Liver (tissue), 9 donors: ENCODE data around the gene ADAMTS15. TPM values are rescaled to one million over a fixed set of nuclear protein-coding genes. Genes with fewer than 3 reads are reported as not detected.

Source experiments
- DNase-seq: peaks from one replicate; pipeline ENCODE4 v3.0.0-alpha.2; 2017; ENCODE audit warnings: low spot score
- H3K27ac ChIP-seq, 2 donors: one replicate each; pipeline ENCODE4 v1.7.0; 2013; ENCODE audit warnings: inconsistent platforms in 2 of 2, low read length in 2 of 2, control low read depth in 1 of 2, low read depth in 1 of 2, mild to moderate bottlenecking in 1 of 2
- H3K27me3 ChIP-seq, 4 donors: one replicate each; pipeline versions ENCODE4 v1.6.1 to v1.7.0; 2013; ENCODE audit warnings: low read length in 3 of 4, inconsistent platforms in 1 of 4, mild to moderate bottlenecking in 1 of 4, moderate library complexity in 1 of 4; ENCODE audit not compliant: control insufficient read depth in 4 of 4, insufficient read depth in 4 of 4
- H3K36me3 ChIP-seq, 4 donors: one replicate each; pipeline versions ENCODE4 v1.6.1 to v1.7.0; 2013; ENCODE audit warnings: low read length in 3 of 4, mild to moderate bottlenecking in 3 of 4, low read depth in 1 of 4, moderate library complexity in 1 of 4; ENCODE audit not compliant: control insufficient read depth in 4 of 4, insufficient read depth in 3 of 4
- H3K4me1 ChIP-seq, 4 donors: one replicate each; pipeline versions ENCODE4 v1.6.1 to v1.7.0; 2013; ENCODE audit warnings: low read length in 3 of 4, mild to moderate bottlenecking in 3 of 4, moderate library complexity in 1 of 4; ENCODE audit not compliant: control insufficient read depth in 4 of 4, insufficient read depth in 4 of 4
- H3K4me3 ChIP-seq, 3 donors: one replicate each; pipeline versions ENCODE4 v1.6.1 to v1.7.0; 2013; ENCODE audit warnings: low read length in 3 of 3, control low read depth in 1 of 3, low read depth in 1 of 3, mild to moderate bottlenecking in 1 of 3
- H3K9ac ChIP-seq, 2 donors: one replicate each; pipeline ENCODE4 v1.7.0; 2013; ENCODE audit warnings: low read length in 2 of 2, mild to moderate bottlenecking in 2 of 2, moderate library complexity in 2 of 2, control low read depth in 1 of 2, low read depth in 1 of 2
- H3K9me3 ChIP-seq, 4 donors: one replicate each; pipeline versions ENCODE4 v1.6.1 to v1.7.0; 2013; ENCODE audit warnings: low read length in 3 of 4; ENCODE audit not compliant: control insufficient read depth in 4 of 4
- ATF3 ChIP-seq: IDR thresholded peaks from 2 replicates; pipeline ENCODE4 v1.6.1; 2016; ENCODE audit warnings: antibody characterized with exemption
- CTCF ChIP-seq: fragments of 150-350 bp; IDR thresholded peaks from 2 replicates; pipeline ENCODE4 v1.5.1; 2017; ENCODE audit warnings: improper control_type of control experiment, low read depth, low read length; ENCODE audit not compliant: missing input control
- EGR1 ChIP-seq, 2 donors: IDR thresholded peaks; 2 replicates each; pipeline ENCODE4 v1.6.1; 2016 to 2018; ENCODE audit warnings: antibody characterized with exemption in 2 of 2, low read depth in 2 of 2
- FOXA1 ChIP-seq: IDR thresholded peaks from 2 replicates; pipeline ENCODE4 v1.6.1; 2016; ENCODE audit warnings: antibody characterized with exemption
- FOXA2 ChIP-seq: IDR thresholded peaks from 2 replicates; pipeline ENCODE4 v1.6.1; 2016; ENCODE audit warnings: antibody characterized with exemption
- GABPA ChIP-seq, 2 donors: IDR thresholded peaks in 1 of 2; conservative IDR thresholded peaks in 1 of 2; 2 replicates each; pipeline ENCODE4 v1.6.1; 2016; ENCODE audit warnings: antibody characterized with exemption in 2 of 2, mild to moderate bottlenecking in 1 of 2, moderate library complexity in 1 of 2
- HNF4A ChIP-seq, 2 donors: conservative IDR thresholded peaks; 2 replicates each; pipeline ENCODE4 v1.6.1; 2016; ENCODE audit warnings: antibody characterized with exemption in 2 of 2, mild to moderate bottlenecking in 2 of 2
- JUND ChIP-seq, 2 donors: IDR thresholded peaks; 2 replicates each; pipeline ENCODE4 v1.6.1; 2016; ENCODE audit warnings: antibody characterized with exemption in 2 of 2
- MAX ChIP-seq: IDR thresholded peaks from 2 replicates; pipeline ENCODE4 v1.6.1; 2016; ENCODE audit warnings: antibody characterized with exemption
- NR2F2 ChIP-seq: IDR thresholded peaks from 2 replicates; pipeline ENCODE4 v1.6.1; 2016; ENCODE audit warnings: antibody characterized with exemption
- RAD21 ChIP-seq, 2 donors: IDR thresholded peaks; 2 replicates each; pipeline ENCODE4 v1.6.1; 2016; ENCODE audit warnings: antibody characterized with exemption in 2 of 2, mild to moderate bottlenecking in 2 of 2
- RXRA ChIP-seq, 2 donors: IDR thresholded peaks; 2 replicates each; pipeline ENCODE4 v1.6.1; 2017 to 2018; ENCODE audit warnings: antibody characterized with exemption in 2 of 2, mild to moderate bottlenecking in 1 of 2
- SP1 ChIP-seq: IDR thresholded peaks from 2 replicates; pipeline ENCODE4 v1.6.1; 2018; ENCODE audit warnings: antibody characterized with exemption, mild to moderate bottlenecking
- TAF1 ChIP-seq: conservative IDR thresholded peaks from 2 replicates; pipeline ENCODE4 v1.6.1; 2016; ENCODE audit warnings: antibody characterized with exemption, mild to moderate bottlenecking
- YY1 ChIP-seq: IDR thresholded peaks from 2 replicates; pipeline ENCODE4 v1.6.1; 2016; ENCODE audit warnings: antibody characterized with exemption, mild to moderate bottlenecking
- ZBTB33 ChIP-seq: IDR thresholded peaks from 2 replicates; pipeline ENCODE4 v1.6.1; 2016; ENCODE audit warnings: antibody characterized with exemption
- WGBS: extraction: QIAGEN DNeasy Blood & Tissue Kit; methylation state at CpG from one replicate; pipeline ENCODE4 v1.1.7; 2013; 5-methylcytosine and 5-hydroxymethylcytosine counted together
- polyA plus RNA-seq, 2 donors: library from polyadenylated mRNA; stranded (reverse) in 1 of 2; unstranded in 1 of 2; fragments of 200-250 nt in 1 of 2; fragments of >200 nt in 1 of 2; fragmentation: Nextera tagmentation in 1 of 2; extraction: Ambion mirVana in 1 of 2; gene quantifications; one replicate each; pipeline versions ENCODE4 v1.2.1 to v1.2.3, GENCODE V29; 2013 to 2015
- total RNA-seq, 2 donors: library from RNA; depleted of rRNA; stranded (reverse); fragments of >200 nt; gene quantifications; one replicate each; pipeline ENCODE4 v1.2.3, GENCODE V29; 2014
- TF ChIP-seq, protein P1 (sequence below): IDR thresholded peaks from 2 replicates; pipeline ENCODE4 v1.6.1; 2016; ENCODE audit warnings: antibody characterized with exemption, mild to moderate bottlenecking
- donor health status: healthy.
- donor health status: healthy.
- donor health status: healthy.
- donor health status: healthy.
- donor health status: healthy.

Gene ADAMTS15
- total and polyA plus RNA-seq, 4 donors, result 0.06 to 1.3 (median 0.77) TPM

DNA sequence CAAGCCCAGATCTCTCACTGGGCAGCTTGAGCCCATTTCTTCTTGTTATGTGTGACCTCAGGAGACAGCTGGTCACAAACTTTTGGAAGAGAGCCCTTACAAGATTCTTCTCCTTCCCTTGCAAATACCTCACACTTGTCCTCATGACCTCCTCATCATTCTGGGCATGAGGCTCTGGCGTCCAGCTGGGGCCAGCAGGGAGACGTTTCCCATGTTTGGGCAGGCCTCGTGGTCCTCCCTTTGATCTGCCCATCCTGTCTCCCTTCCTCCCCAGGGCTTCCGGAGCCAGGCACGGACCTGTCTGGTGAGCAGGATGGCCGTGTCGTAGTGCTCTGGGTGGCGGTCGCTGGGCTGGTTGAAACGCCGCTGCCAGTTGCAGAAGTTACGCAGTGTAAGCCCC is 29.7 kb upstream of the ADAMTS15 start:
- DNase-seq, result no peak
- WGBS, result 78% methylated on average over 12 of the region's 12 CpGs
- H3K27ac ChIP-seq, result no peak overlapping the region
- no peaks in the 10 kb centered on the region for H3K27me3 ChIP-seq
- H3K4me3 ChIP-seq, result no peak overlapping the region
- no peaks in the 10 kb centered on the region for H3K36me3 ChIP-seq
- H3K9me3 ChIP-seq, result no peaks in the 10 kb centered on the region
- no peak overlapping the region for H3K9ac ChIP-seq
- peaks cover 0 to 5% (median 0%) of the 10 kb centered on the region in 4 donors for H3K4me1 ChIP-seq
- TF ChIP-seq ZBTB33, result no peak
- no peak for TF ChIP-seq RAD21 (IDR thresholded peaks at IDR 0.05)
- TF ChIP-seq MAX, result no peak
- no peak for TF ChIP-seq ATF3
- TF ChIP-seq FOXA2, result no peak
- TF ChIP-seq FOXA1, result no peak
- TF ChIP-seq NR2F2, result no peak
- no peak for TF ChIP-seq TAF1
- no peak for TF ChIP-seq GABPA (IDR thresholded peaks at IDR 0.05 in 1 of 2, conservative IDR thresholded peaks at IDR 0.05 in 1 of 2)
- TF ChIP-seq YY1, result no peak
- no peak for TF ChIP-seq SP1
- no peak for TF ChIP-seq RXRA (IDR thresholded peaks at IDR 0.05)
- TF ChIP-seq, protein P1, sequence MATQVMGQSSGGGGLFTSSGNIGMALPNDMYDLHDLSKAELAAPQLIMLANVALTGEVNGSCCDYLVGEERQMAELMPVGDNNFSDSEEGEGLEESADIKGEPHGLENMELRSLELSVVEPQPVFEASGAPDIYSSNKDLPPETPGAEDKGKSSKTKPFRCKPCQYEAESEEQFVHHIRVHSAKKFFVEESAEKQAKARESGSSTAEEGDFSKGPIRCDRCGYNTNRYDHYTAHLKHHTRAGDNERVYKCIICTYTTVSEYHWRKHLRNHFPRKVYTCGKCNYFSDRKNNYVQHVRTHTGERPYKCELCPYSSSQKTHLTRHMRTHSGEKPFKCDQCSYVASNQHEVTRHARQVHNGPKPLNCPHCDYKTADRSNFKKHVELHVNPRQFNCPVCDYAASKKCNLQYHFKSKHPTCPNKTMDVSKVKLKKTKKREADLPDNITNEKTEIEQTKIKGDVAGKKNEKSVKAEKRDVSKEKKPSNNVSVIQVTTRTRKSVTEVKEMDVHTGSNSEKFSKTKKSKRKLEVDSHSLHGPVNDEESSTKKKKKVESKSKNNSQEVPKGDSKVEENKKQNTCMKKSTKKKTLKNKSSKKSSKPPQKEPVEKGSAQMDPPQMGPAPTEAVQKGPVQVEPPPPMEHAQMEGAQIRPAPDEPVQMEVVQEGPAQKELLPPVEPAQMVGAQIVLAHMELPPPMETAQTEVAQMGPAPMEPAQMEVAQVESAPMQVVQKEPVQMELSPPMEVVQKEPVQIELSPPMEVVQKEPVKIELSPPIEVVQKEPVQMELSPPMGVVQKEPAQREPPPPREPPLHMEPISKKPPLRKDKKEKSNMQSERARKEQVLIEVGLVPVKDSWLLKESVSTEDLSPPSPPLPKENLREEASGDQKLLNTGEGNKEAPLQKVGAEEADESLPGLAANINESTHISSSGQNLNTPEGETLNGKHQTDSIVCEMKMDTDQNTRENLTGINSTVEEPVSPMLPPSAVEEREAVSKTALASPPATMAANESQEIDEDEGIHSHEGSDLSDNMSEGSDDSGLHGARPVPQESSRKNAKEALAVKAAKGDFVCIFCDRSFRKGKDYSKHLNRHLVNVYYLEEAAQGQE, result no peak
- TF ChIP-seq HNF4A (conservative IDR thresholded peaks at IDR 0.05), result no peak
- TF ChIP-seq EGR1 (IDR thresholded peaks at IDR 0.05; ENCODE audit: low read depth in 2 of 2), result no peak
- no peak for TF ChIP-seq CTCF
- TF ChIP-seq JUND (IDR thresholded peaks at IDR 0.05), result no peak
